Measurements from ENCODE around the gene HES2.
A peak's percentile ranks its signal among the peaks of the same experiment; 100 is the strongest.
"Not testable (repeated sequence)": the region's sequence is repeated elsewhere in the genome, so short reads cannot be mapped to it uniquely, and the experiment has no call there.

Gene HES2

DNA sequence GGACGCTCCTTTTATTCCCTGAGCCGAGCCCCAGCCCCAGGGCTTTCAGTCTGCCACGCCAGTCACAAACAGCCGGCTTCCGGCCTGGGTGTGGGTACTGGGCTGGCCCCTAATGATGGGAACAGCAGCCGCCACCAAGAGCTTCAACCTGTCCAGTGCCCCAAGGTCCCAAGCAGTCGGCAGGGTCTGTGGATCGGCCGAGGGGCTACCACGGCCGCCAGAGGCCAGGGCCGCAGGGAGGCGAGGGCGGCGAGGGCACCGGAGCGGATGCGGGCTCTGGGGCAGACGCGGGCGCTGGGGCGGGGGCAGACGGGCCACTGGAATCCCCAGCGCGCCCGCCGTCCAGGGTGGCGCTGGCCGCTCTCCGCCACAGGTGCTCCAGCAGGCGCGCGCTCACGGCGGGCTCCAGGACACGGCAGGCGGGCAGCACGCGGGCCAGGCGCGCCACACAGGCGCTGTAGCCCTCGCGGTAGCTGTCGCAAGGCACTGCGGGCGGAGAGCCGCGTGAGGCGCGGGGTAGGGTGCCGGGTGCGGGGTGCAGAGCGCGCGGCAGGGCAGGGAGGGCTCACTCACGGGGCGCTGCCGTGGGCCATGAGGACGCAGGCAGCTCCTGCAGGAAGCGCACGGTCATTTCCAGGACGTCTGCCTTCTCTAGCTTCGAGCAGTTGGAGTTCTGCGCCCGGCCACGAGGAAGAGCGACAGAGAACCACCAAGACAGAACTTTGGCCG lies 887 bp downstream of the HES2 start:
- no peak for DNase-seq (ENCODE audit: low read depth, low spot score)

DNA sequence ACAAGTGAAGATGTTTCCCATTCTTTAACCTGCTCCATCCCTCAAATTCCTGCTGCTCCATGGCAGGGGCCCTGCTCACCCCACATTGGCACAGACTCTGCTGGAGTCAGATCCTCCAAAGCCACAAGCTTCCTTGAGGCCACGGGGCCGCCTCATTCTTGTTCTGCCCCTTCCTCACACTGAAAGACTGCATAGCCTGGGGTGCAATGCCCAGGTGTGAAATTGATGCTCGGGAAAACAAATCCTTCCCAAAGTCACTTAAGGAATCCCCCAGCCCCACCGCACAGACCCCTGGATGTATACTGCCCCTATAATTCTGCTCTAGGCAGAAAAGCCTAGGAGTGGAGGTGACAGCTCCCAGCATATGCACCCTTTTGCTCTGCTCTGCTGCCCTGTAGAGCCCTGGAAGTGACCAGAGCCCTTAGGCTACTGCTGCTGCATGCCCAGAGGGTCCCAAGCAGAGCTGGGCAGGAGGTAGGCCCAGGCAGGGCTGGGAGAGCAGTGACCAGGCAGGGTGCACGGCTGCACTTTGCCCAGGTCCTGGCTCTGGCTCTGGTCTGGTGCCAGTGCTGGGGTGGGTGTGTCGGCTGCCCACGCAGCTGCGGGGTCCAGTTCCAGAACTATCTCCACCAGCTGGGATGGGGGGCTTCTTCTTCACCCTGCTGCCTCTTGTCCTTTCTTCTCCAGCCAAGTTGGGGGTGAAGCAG lies 1.6 kb downstream of the HES2 start:
- no peak for DNase-seq (ENCODE audit: low read depth, low spot score)

DNA sequence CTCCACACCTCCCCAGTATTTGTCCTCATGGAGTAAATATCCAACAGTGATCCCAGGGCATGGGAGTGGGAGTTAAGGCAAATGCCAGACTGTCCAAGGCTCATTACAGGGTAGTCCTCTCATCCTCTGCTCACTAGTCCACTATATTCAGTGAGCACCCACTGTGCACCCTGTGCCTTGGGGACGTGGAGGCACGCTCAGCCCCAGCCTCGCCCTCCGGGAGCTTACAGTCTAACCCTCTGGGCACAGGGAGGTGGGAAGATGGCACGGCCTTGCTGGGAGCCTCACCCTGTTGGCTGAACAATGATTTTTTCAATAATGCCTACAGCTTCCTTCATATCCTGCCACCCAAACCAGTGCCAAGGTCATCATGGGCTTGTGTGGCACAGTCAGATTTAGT lies 2.8 kb downstream of the HES2 start:
- DNase-seq (ENCODE audit: low read depth, low spot score) = no peak

DNA sequence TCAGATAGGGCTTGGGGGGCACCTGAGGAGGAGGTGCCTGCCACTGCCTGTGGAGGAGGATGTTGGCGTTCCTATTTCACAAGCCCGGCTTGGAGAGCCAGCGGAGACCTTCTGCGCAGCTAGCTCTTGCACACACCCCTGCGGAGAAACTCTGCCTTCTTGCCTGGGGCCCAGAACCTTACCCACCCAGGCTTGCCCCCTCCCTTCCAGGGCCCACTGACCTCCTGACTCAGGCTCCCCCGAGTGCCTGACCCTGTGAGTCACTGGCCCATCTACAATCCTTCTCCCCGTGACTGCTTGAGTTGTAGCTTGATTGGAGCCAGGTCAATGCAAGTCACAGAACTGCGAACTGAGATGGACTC lies 3.4 kb downstream of the HES2 start:
- DNase-seq (ENCODE audit: low read depth, low spot score) = no peak

DNA sequence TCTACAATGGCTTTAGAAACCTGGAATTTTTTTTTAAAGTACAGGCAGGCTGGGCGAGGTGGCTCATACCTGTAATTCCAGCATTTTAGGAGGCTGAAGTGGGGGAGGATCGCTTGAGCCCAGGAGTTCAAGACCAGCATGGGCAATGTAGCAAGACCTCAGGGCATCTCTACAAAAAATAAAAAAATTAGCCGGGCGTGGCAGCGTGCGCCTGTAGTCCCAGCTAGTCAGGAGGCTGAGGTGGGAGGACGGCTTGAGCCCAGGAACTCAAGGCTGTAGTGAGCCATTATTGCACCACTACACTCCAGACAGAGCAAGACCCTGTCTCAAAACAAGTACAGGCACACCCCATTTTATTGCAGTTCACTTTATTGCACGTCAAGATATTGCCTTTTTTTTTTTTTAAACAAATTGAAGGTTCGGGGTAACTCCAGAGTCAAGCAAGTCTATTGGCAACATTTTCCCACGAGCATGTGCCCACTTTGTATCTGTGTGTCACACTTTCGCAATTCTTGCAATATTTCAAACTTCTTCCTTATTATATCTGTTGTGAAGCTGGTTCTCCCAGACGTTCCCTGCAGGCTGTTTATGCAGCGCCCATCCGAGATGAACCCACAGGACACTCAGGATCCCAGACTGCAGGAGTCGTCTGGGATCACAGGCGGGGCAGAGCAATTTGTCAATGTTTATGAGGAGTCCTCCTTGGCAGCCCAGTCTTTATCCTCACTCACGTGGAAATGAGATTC lies 4.7 kb downstream of the HES2 start:
- no peak for DNase-seq (ENCODE audit: low read depth, low spot score)

DNA sequence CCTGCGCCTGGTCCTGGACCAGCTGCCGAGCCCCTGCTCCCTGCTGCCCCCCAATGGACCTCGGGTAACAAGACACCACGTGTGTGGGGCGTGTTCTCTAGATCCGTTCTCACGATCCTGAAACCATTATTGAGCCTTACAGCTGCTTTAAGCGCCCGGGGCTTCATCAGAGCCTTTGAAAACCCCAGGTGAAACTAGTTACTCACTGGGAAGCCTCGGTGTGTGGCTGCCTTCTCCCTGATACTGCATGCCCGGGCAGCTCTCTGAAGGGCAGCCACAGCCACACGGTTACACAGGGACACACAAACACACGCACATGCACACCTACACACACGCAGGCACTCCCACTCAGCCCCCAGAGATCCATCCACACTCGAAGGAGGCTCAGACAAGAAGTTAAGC lies 5.3 kb downstream of the HES2 start:
- no peak for DNase-seq (ENCODE audit: low read depth, low spot score)

DNA sequence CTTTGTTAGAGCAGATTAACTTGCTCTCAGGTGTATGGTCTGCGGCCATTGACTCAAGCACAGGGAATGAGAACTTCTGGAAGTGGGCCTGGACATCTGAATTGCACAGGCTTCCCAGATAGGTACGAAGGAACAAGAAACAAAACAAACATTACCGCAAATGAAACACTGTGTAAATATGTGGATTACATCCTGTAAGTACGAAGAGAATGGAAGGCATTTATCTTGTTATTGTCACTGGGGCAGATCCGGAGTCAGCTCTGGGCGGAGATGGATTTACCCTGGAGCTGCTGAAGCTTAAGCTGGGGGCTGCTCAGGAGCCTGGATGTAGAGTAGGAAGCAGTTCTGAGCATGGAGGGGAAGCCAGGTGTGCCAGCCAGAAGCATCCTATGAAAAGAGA lies 6.8 kb downstream of the HES2 start:
- no peak for DNase-seq (ENCODE audit: low read depth, low spot score)

DNA sequence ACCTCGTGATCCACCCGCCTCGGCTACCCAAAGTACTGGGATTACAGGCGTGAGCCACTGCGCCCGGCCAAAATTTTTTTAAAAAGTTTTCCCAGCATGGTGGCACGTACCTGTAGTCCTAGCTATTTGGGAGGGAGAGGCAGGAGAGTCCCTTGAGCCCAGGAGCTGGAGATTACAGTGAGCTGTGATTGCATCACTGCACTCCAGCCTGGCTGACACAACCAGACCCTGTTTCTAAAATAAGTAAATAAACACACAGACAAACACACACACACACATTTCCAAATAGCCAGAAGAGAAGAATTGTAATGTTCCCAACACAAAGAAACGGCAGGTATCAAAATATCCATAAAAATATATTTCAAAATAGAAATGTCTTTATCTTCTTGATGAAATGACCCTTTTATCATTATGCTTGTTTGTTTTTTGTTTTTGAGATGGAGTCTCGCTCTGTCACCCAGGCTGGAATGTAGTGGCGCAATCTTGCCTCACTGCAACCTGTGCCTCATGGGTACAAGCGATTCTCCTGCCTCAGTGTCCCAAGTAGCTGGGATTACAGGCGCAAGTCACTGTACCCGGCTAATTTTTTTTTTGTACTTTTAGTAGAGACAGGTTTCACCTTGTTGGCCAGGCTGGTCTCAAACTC lies 9.3 kb downstream of the HES2 start:
- DNase-seq (ENCODE audit: low read depth, low spot score) = no peak

DNA sequence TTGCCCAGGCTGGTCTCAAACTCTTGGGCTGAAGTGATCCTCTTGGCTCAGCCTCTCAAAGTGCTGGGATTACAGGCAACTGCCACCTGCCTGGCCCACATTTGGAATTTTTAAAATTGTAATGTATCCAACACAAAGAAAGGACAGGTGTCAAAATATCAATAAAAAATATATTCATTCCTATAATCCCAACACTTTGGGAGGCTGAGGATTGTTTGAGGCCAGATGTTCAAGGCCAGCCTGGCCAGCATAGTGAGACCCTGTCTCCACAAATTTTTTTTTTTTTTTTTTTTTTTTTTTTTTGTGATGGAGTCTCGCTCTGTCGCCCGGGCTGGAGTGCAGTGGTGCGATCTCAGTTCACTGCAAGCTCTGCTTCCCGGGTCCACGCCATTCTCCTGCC lies 10.0 kb downstream of the HES2 start:
- DNase-seq (ENCODE audit: low read depth, low spot score) = no peak

DNA sequence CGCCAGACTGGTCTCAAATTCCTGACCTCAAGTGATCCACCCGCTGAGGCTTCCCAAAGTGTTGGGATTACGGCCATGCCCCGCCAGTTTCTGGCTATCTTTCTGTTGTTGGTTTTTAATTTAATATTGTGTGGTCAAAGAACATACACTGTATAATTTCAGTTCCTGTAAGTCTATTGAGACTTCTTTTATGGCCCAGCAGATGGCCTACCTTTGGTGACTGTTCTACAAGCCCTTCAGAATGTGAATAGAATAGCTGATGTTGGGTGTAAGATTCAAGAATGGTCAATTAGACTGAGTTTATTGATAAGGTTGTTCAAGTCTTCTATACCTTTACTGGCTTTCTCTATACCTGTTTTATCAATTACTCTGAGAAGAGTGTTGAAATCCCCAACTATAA lies 10.7 kb downstream of the HES2 start:
- no peak for DNase-seq (ENCODE audit: low read depth, low spot score)

DNA sequence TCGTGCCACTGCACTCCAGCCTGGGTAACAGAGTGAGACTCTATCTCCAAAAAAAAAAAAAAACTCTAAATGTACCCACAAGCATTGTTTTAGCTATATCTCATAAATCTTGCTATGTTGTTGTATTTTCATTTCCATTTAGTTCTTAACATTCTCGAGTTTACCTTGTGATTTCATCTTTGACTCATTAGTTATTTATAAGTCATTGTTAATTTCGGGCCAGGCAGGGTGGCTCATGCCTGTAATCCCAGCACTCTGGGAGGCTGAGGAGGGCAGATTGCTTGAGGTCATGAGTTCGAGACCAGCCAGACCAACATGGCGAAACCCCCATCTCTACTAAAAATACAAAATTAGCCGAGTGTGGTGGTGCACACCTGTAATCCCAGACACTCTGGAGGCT lies 11.7 kb downstream of the HES2 start:
- DNase-seq (ENCODE audit: low read depth, low spot score) = no peak

DNA sequence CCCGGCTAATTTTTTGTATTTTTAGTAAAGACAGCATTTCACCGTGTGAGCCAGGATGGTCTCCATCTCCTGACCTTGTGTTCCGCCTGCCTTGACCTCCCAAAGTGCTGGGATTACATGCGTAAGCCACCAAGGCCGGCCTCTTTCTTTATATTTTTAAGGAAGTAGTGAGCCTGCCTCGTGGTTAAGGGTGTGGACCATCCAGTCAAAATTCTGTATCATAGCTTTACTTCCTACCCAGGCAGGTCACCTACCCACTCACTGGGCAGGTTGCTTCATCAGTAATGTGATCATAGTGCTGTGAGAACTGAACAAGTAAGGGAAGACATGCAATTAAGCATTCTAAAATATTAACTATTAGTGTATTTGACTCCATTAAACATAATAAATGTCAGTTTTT lies 18.0 kb downstream of the HES2 start:
- DNase-seq (ENCODE audit: low read depth, low spot score) = no peak

DNA sequence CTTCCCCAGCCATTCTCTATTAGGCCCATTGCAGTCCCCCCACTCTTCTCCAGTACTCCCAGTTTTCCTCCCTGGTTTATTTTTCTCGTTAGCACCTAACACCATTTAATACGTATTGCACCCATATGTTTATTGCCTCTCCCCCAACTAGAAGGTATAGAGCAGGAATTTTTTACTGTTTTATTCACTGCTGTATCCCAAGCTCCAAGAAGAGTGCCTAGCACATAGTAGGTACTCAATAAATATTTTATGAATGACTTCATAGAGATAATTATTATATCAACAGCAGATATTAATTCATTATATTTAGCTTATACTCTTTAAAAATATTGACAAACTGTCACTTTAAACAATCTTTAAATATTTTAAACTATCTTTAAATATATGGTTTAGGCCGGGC lies 20.4 kb downstream of the HES2 start:
- DNase-seq (ENCODE audit: low read depth, low spot score) = no peak

DNA sequence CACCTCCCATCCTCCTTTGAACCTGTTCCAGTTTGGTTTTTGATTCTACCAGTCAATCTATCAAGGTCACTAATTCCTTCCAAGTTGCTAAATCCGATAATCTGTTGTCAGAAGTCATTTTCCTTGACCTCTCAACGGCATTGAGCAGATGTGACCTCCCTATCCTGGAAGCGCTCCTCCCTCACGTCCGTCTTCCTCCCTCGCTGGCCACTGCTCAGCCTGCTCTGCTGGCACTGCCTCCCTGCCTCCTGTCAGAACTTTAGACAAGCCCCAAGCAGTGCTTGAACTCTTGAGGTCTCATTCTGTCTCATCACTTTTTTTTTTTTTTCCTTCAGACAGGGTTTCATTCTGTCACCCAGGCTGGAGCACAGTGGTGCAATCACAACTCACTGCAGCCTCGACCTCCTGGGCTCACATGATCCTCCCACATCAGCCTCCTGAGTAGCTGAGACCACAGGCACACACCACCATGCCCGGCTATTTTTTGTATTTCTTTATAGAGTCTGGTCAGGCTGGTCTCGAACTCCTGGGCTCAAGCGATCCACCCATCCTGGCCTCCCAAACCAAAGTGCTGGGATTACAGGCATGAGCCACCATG lies 21.8 kb downstream of the HES2 start:
- no peak for DNase-seq (ENCODE audit: low read depth, low spot score)

DNA sequence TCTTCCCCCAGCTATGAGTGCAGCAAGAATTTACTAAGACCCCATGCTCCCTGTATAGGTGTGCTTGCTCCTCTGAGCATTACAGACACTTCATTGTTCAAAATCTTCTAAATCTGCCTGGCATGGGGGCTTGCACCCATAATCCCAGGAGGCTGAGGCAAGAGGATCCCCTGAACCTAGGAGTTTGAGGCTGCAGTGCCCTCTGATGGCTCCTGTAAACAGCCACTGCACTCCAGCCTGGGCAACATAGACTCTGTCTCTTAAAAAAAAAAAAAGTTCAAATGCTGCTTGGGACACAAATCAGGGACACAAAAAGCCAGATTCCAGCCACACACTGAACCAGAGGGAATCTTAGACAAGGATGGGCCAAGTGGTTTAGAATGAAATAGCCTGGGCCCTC lies 22.7 kb downstream of the HES2 start:
- DNase-seq (ENCODE audit: low read depth, low spot score) = no peak

DNA sequence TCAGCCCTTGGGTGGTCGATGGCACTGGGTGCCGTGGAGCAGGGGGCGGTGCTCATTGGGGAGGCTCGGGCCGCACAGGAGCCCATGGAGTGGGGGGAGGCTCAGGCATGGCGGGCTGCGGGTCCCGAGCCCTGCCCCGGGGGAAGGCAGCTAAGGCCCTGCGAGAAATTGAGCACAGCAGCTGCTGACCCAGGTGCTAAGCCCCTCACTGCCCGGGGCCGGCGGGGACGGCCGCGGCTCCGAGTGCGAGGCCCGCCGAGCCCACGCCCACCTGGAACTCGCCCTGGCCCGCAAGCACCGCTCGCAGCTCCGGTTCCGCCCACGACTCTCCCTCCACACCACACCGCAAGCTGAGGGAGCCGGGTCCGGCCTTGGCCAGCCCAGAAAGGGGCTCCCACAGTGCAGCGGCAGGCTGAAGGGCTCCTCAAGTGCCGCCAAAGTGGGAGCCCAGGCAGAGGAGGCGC lies 23.9 kb downstream of the HES2 start:
- not testable (repeated sequence) for DNase-seq (ENCODE audit: low read depth, low spot score)

DNA sequence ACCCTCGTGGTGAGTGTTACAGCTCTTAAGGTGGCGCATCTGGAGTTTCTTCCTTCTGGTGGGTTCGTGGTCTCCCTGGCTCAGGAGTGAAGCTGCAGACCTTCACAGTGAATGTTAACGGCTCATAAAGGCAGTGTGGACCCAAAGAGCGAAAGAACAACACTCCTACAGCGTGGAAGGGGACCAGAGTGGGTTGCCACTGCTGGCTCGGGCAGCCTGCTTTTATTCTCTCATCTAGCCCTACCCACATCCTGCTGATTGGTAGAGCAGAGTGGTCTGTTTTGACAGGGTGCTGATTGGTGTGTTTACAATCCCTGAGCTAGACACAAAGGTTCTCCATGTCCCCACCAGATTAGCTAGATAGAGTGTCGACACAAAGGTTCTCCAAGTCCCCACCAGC lies 24.6 kb downstream of the HES2 start:
- not testable (repeated sequence) for DNase-seq (ENCODE audit: low read depth, low spot score)

DNA sequence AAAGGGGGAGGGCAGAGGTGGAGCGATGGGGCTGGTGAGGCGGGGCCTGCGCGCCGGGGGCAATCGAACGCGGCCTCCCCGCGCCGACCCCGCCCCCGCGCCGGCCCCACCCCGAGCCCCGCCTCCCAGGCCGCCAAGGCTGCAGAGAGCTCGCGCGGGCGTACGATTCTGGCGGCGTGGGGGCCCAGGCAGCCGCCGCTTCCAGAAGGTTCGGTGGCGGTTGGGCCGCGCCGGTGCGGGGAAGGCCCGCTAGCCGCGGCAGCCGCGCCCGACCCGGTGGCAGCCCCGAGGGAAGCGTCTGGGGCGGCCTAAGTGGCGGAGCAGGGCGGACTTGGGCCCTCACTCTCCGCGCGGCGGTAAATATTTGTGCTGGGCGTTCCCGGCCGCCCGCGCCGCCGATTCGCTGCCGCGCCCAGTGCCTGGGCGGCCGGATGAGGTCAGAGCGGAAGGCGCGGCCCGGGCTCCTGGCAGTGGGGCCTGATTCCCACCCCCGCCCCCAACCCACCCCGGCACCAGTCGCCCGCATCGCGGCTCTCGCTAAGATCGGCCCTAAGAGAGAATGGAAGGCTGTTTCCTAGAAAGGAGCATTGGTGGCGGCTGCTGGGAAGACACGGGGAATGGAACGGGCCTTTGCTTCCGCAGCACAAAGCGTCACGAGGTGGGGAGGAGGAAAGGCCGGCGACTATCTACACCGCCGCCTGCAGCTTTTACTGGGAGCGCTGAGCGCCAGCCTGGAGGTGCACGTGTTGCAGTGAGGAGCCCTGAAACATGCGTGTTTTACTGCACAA lies 26.1 kb downstream of the HES2 start, which contains the start of gene ACOT7:
Gene ACOT7 (minus strand): TSS at position 368 of the 788 bp plus-strand sequence. CDS start 368 bp downstream, outside the sequence.
- peak; percentile 73 for DNase-seq (ENCODE audit: low read depth, low spot score)

DNA sequence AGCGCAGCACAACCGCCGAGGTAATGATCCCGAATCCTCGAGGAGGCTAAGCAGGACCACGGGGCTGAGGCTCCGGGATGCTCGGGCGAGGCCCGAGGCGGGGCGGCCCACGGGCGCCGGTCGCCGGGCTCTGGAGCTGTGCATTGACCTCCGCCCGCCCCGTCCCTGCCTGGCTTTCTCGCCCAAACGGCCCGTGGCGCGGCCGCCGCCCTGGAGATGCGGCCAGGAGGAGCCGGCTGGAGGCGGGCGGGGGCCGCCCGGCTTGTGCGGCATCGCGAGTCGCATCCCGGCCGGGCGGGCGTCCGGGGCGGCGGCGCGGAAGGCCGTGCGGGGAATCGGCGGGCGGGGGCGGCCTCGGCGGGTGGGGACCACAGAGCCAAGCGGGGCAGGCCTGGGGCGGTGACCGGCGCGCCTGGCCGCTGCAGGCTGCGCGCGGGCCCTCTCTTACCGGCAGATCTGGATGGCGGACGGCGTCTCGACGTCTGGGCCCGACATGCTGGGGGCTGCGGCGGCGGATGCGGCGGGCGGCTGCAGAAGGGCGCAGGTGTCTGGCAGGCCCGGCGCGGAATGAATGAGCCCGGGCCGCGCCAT lies 26.8 kb downstream of the HES2 start:
- DNase-seq (ENCODE audit: low read depth, low spot score) = no peak

Data from activated CD4-positive, CD25-positive, alpha-beta regulatory T cell treated with anti-CD3 and anti-CD28 coated beads, Interleukin-2, amount 50 U/mL, for 16 hours (primary cell).